Measurements from ENCODE around the gene MYEF2.

Gene MYEF2

GRCh38 chr15:48096813-48097212 is 81.3 kb downstream of the MYEF2 start:
- no peak overlapping the region for H3K9ac ChIP-seq (ENCODE audit: low read length)
- H3K79me2 ChIP-seq (ENCODE audit: low read length): no peaks in the 10 kb centered on the region
- TF ChIP-seq CTCF (IDR thresholded peaks at IDR 0.05; ENCODE audit: low read depth, low read length) (no peak), EZH2phosphoT487 (IDR thresholded peaks at IDR 0.05; ENCODE audit: low read depth) (no peak)
- H3K36me3 ChIP-seq (replicated peaks; ENCODE audit: low read depth, low read length): no peaks in the 10 kb centered on the region
- H3K27me3 ChIP-seq (ENCODE audit: low read depth, low read length): peaks cover 22% of the 10 kb centered on the region
- no peaks in the 10 kb centered on the region for H4K20me1 ChIP-seq (ENCODE audit: insufficient read depth, low read length)
- no peaks in the 10 kb centered on the region for H3K9me3 ChIP-seq (ENCODE audit: insufficient read depth, low read length)
- H3K4me1 ChIP-seq (ENCODE audit: low read length): no peaks in the 10 kb centered on the region
- no peak overlapping the region for H3K4me2 ChIP-seq (ENCODE audit: low read length)
- no peak overlapping the region for H2AFZ ChIP-seq (ENCODE audit: low read depth, low read length)
- no peak overlapping the region for H3K4me3 ChIP-seq (ENCODE audit: low read length)
- no peak overlapping the region for H3K27ac ChIP-seq (ENCODE audit: low read length)

- H3K36me3 ChIP-seq (replicated peaks; ENCODE audit: low read depth, low read length): no peaks in the 10 kb centered on the region
- H3K4me2 ChIP-seq (ENCODE audit: low read length): no peak overlapping the region
- no peaks in the 10 kb centered on the region for H3K79me2 ChIP-seq (ENCODE audit: low read length)
- no peak for TF ChIP-seq CTCF (IDR thresholded peaks at IDR 0.05; ENCODE audit: low read depth, low read length)
- TF ChIP-seq EZH2phosphoT487 (IDR thresholded peaks at IDR 0.05; ENCODE audit: low read depth): no peak
- H4K20me1 ChIP-seq (ENCODE audit: insufficient read depth, low read length): no peaks in the 10 kb centered on the region
- no peaks in the 10 kb centered on the region for H3K9me3 ChIP-seq (ENCODE audit: insufficient read depth, low read length)
- H2AFZ ChIP-seq (ENCODE audit: low read depth, low read length): no peak overlapping the region
- H3K27me3 ChIP-seq (ENCODE audit: low read depth, low read length): peaks cover 24% of the 10 kb centered on the region
- H3K27ac ChIP-seq (ENCODE audit: low read length): no peak overlapping the region
- no peaks in the 10 kb centered on the region for H3K4me1 ChIP-seq (ENCODE audit: low read length)
- H3K4me3 ChIP-seq (ENCODE audit: low read length): no peak overlapping the region
- H3K9ac ChIP-seq (ENCODE audit: low read length): no peak overlapping the region
Measured at GRCh38 chr15:48096355-48096786, 81.7 kb downstream of the MYEF2 start.

GRCh38 chr15:48091522-48091921 is 86.6 kb downstream of the MYEF2 start:
- H3K4me1 ChIP-seq (ENCODE audit: low read length): peaks cover 17% of the 10 kb centered on the region
- no peaks in the 10 kb centered on the region for H4K20me1 ChIP-seq (ENCODE audit: insufficient read depth, low read length)
- no peak overlapping the region for H3K4me2 ChIP-seq (ENCODE audit: low read length)
- H3K27me3 ChIP-seq (ENCODE audit: low read depth, low read length): peaks cover 29% of the 10 kb centered on the region
- no peak overlapping the region for H2AFZ ChIP-seq (ENCODE audit: low read depth, low read length)
- H3K36me3 ChIP-seq (replicated peaks; ENCODE audit: low read depth, low read length): no peaks in the 10 kb centered on the region
- TF ChIP-seq CTCF (IDR thresholded peaks at IDR 0.05; ENCODE audit: low read depth, low read length) (no peak), EZH2phosphoT487 (IDR thresholded peaks at IDR 0.05; ENCODE audit: low read depth) (no peak)
- H3K27ac ChIP-seq (ENCODE audit: low read length): no peak overlapping the region
- no peaks in the 10 kb centered on the region for H3K9me3 ChIP-seq (ENCODE audit: insufficient read depth, low read length)
- no peaks in the 10 kb centered on the region for H3K79me2 ChIP-seq (ENCODE audit: low read length)
- no peak overlapping the region for H3K4me3 ChIP-seq (ENCODE audit: low read length)
- no peak overlapping the region for H3K9ac ChIP-seq (ENCODE audit: low read length)

GRCh38 chr15:48090666-48091065 is 87.4 kb downstream of the MYEF2 start:
- Histone ChIP-seq H4K20me1 (ENCODE audit: insufficient read depth, low read length) (no peaks in the 10 kb centered on the region), H3K4me3 (ENCODE audit: low read length) (no peak overlapping the region), H3K4me1 (ENCODE audit: low read length) (peaks cover 17% of the 10 kb centered on the region), H3K4me2 (ENCODE audit: low read length) (no peak overlapping the region), H3K79me2 (ENCODE audit: low read length) (no peaks in the 10 kb centered on the region), H3K9ac (ENCODE audit: low read length) (no peak overlapping the region), H3K9me3 (ENCODE audit: insufficient read depth, low read length) (no peaks in the 10 kb centered on the region), H3K27ac (ENCODE audit: low read length) (no peak overlapping the region), H3K27me3 (ENCODE audit: low read depth, low read length) (peaks cover 32% of the 10 kb centered on the region), H2AFZ (ENCODE audit: low read depth, low read length) (no peak overlapping the region), H3K36me3 (replicated peaks; ENCODE audit: low read depth, low read length) (no peaks in the 10 kb centered on the region)
- no peak for TF ChIP-seq CTCF (IDR thresholded peaks at IDR 0.05; ENCODE audit: low read depth, low read length)
- TF ChIP-seq EZH2phosphoT487 (IDR thresholded peaks at IDR 0.05; ENCODE audit: low read depth): no peak
